GM18873 (cell line): ENCODE data around the gene IL34.

Experiments
- ATAC-seq: cut with Tn5 transposase; IDR thresholded peaks from one replicate; pipeline ENCODE4 v1.9.1; 2021; ENCODE audit warnings: mild to moderate bottlenecking, moderate library complexity, moderate number of reproducible peaks; ENCODE audit not compliant: unreplicated experiment, low FRiP score

Gene IL34

GRCh38 chr16:70687102-70687511 lies 40.7 kb downstream of the IL34 start:
- ATAC-seq: no peak

DNA sequence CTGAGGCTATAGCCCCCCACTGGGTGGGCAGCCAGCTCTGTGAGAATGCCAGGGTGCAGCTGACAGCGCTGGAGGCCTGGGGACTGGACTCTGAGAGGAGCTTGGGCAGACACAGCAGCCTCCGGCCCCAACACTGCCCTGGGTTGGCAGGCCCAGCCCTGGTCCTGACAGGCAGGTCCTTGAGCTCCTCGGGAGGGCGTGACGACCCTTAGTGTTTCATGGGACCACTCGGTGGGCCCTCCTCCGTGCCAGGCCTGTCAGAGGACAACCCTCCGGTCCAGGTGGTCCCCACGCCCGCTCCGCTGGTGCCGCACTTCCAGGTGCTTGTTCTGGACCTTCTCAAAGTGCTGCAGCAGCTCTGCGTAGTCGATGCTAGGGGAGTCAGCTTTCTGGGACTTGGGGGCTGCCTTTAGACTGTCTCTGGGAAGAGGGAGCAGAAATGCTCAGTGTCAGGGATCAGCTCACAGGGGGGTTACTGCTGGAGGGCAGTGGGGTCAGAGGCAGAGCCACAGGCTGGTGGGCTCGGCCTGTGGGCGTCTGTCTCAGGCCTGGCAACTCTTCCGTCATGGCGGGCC lies 41.4 kb downstream of the IL34 start:
- no peak for ATAC-seq

DNA sequence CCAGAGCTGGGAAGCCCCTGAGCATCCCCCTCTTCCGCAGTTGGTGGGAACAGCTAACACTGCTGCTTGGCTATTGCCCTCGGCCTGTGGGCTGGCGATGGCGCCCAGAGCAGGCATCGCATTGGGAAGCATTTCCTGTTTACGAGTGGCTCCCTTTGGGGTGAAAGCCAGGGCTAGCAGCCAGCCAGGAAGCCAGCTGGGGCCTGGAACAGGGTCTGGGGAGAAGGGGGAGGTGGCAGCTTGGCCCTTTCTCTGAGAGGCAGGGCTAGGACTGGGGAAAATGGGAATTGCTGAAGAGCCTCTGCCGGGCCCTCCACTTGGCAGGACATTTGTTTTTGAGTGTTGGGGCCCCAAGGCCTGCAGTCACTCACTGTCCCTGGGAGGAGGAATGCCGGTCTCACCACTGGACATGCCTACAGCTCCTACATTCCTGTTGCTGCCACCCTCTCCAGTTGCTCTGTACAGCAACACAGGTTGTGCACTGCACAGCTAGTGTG lies 41.9 kb downstream of the IL34 start:
- no peak for ATAC-seq

GRCh38 chr16:70689035-70689969 lies 42.9 kb downstream of the IL34 start:
- ATAC-seq: no peak

DNA sequence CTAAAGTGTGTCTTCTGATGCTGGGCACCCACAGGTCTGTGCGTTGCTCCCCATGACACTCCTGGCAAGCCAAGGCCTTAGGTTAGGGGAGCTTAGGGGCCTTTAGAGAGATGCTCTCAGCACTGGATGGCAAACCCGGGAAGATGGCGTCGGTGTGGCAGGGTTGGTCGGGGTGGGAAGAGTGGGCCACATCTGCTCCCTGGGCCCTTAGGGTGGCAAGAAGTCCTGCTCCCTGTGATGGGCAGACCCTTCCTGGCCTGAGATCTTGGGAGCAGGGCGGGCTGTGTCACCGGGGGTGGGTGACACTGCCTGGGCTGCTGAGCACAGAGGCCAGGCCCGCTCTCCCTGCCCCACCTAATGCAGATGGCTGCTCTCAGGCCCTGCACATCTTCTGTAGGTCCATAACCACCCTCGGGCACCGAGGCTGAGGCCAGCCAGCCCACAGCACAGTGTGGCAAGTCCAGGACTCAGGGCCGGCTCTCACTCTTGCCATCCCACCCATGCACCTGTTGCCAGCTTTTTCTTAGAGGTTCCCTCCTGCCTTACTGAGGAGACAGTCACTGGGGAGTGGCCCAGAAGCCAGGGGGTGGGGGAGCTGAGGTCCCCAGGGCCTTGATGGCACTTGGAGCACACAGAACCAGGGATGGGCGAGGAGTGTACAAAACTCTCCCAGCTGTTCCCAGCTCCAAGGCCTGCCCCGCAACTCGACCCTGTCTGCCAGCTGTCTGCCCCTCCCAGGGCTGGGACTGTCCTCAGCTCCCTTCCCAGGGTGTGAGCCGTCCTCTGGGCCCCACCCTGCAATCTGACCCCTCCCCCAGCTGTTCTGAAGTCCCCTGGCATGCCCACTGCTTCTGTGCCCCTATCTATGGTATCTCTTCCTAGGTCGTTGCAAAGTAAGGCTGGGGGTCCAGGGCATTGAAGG lies 43.9 kb downstream of the IL34 start:
- ATAC-seq: no peak

GRCh38 chr16:70691223-70692129 lies 45.1 kb downstream of the IL34 start:
- no peak for ATAC-seq

GRCh38 chr16:70692130-70692872 lies 45.9 kb downstream of the IL34 start:
- ATAC-seq: no peak

DNA sequence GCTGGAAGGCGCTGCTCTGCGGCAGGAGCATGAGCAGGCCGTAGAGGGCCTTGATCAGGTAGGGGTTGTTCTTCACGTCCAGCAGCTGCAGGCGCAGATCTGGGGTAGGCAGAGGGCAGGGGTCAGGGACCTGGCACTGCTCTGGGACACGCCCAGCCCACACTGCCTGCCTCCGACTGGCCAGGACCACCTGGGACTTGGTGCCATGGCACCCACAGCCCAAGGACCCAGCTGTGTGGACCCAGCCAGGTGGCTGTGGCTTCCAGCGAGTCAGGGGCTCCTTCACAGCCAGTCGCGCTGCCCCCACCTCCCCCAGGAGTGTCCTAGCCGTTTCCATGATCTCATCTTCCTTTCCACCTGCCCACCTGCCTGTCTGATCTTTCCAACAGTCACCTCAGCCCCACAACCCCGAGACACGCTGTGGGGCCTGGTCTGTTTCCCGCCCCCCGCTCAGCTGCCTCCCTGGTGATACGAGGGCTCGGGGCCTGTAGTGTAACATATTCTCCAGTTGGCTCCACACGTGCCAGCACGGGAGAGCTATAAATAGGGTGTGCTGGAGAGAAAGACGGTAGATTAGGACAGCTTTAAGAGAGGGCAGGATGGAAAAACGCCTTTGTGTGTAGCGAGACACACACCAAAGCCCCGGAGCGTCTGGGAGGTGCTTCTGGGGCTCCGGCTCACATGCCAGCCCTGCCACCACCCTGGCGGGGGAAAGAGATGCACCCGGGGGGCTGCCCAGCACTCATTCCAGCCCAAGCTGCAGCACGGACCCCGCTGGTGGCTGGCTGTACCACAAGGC lies 46.7 kb downstream of the IL34 start:
- ATAC-seq: no peak

GRCh38 chr16:70694088-70694867 lies 47.9 kb downstream of the IL34 start:
- no peak for ATAC-seq

DNA sequence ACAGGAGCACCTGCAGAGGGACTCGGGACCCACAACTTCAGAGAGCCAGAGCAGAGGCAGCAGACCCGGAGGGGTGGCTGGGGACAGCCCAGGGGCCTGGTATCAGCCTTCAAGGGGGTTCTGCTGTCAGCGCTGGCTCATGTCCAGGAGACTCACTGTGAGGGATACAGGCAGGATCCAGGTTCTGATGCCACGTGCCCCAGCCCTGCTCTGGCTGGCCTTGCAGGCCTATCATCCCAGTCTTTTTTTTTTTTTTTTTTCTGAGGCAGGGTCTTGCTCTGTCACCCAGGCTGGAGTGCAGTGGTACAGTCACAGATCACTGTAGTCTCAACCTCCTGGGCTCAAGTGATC lies 48.5 kb downstream of the IL34 start:
- no peak for ATAC-seq

DNA sequence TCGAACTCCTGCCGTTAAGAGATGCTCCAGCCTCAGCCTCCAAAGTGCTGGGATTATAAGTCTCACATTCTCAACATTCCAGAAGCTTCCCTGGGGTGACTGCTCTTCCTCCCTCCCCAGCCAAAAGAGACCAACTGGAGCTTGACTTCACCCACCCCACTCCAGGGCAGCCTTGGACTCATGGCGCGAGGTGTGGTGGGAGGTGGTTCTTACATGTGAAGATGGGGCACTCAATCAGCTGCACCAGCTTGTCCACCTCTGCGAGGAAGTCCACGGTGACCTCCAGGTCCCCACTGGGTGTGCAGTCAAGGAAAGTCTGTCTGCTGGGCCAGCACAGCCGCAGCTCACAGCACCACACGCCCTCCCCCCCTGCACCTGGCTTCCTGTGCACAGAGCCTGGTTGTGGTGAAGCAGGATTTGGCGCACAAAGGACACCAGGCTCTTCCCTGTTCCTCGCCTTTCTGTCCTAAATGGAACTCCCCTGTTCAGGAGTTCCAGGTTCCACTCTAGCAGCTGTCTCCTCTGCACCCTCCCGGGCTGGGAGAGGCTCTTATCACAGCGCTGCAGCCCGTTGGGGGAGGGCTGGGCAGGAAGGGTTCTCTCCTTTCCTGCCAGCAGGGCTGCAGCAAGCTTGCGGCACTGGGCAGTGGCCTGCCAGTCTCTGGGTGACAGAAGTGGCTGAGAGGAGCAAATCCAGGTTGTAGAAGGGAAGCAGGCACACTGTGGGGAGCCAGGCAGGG lies 49.1 kb downstream of the IL34 start:
- ATAC-seq: no peak

DNA sequence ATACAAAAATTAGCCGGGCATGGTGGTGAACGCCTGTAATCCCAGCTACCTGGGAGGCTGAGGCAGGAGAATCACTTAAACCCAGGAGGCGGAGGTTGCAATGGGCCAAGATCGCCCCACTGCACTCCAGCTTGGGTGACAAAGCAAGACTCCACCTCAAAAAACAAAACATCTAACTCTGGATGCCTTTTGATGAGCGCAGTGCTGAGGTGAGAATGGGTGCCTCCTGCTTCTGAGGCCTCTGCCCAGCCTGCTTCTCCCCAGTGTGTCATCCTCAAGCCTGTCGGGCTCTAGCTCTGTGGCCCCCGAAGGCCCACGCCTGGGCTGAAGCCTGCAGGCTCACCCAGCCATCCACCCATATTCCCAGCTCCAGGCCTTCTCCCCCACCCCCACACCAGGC lies 50.0 kb downstream of the IL34 start:
- no peak for ATAC-seq

GRCh38 chr16:70696952-70697593 lies 50.7 kb downstream of the IL34 start:
- no peak for ATAC-seq

DNA sequence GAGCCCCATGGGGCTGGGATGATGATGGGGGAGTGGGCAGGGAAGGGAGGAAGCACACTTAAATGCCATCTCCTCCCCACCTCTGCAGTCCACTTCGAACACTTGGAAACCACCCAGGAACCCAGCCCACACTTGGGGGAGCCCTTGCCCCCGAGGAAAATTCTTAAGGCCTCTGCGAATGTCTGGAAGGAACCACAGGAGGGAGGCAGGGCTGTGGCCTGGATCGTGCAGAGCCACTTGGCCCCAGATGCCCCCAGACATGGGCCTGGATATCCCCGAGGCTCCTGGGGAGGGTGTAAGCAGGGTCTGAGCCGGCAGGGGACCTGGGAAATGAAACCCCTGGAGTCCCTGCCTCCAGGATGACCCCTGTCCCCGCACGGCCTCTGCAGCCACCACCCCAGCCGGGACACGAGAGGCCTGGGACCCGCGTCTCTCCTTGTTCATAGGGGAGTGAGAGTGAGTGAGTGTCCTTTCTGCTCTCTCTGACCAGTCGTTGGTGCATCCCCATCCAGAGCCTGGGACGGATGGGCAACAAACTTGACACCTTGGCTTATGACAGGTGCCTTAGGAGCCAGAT lies 51.3 kb downstream of the IL34 start:
- ATAC-seq: no peak

- no peak for ATAC-seq
Measured at GRCh38 chr16:70698901-70699300, 52.5 kb downstream of the IL34 start.

DNA sequence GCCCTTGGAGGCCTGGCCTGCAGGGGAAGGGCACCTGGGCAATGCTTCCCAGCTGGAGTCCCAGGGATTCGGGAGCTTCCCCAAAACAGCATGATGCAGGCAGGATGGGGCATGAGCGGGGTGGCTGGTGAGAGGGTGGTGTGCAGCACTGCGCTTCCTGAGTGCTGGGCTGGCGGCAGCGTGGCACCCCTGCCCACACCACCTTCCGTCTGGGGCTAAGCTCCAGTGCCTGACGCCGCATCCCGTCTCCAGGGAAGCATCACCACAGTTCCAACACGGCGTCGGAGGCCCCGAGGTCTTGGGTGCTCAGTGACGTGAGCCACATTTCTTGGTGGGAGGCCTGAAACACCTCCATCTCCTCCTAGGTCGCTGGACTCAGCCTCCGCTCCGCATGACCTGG lies 53.3 kb downstream of the IL34 start:
- no peak for ATAC-seq
